HG02642 (cell line): ENCODE data around the gene A2M.
"Not testable (repeated sequence)": the region's sequence is repeated elsewhere in the genome, so short reads cannot be mapped to it uniquely, and the experiment has no call there.

Experiments
- ATAC-seq: cut with Tn5 transposase; IDR thresholded peaks from one replicate; pipeline ENCODE4 v1.9.1; 2021; ENCODE audit warnings: mild to moderate bottlenecking; ENCODE audit not compliant: unreplicated experiment, poor library complexity

The A2M gene

DNA sequence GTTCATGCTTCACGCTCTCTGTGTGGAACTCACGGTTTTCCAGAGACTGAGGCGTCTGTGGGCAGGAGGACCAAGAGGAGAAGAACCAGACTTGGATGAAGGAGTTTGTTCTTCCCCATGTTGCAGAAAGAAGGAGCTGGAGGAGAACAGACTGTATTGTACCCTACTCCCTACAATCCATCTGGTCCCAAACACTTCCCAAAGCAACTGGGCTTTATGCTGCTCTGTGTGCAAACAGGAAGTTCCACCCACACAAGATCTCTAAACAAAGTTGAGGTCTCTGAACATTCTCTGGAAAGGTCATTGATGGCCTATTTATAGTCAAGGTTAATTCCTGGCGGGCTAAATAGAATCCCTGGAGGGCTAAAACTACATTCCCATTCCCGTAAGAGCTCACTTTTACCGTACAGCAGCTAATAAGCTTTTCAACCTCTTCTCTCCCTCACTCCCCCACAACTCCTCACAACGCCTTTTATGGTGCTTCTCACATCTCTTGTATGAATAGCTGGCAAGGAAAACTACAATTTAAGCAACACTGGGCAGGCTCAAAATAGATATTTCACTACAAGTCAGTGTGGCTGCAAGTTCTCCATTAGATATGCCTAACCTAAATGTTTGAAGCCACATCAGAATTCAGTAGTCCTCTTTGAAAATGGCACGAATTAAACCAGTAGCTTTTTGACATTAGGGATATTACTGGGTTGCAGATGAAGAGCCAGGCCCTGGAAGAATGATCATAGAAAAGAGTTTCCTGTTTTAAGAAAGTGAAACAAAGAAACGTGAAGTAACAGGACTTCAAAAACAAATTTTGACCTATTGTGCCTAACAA lies at the start of gene A2M:
A2M (minus strand) TSS at position 189 of the 829 bp plus-strand sequence; CDS start at position 119, 70 bp downstream.
- ATAC-seq, result no peak

DNA sequence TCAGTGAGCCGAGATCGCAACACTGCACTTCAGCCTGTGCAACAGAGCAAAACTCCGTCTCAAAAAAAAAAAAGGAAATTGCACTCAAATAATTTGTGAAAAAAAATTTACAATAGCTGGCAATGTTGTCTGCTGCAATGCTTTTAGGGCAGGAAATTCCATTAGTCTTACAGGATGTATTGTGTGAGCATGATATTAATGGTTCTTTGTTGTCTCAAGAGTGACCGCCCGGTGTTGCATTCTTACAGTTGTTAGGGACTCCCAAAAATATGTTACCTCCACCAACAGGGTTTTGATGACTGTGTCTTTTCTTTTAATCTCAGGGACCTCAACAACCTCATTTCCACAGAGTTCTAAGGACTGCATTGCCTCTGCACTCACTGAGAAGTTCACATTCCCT lies 47.7 kb upstream of the A2M start:
- ATAC-seq, result no peak

DNA sequence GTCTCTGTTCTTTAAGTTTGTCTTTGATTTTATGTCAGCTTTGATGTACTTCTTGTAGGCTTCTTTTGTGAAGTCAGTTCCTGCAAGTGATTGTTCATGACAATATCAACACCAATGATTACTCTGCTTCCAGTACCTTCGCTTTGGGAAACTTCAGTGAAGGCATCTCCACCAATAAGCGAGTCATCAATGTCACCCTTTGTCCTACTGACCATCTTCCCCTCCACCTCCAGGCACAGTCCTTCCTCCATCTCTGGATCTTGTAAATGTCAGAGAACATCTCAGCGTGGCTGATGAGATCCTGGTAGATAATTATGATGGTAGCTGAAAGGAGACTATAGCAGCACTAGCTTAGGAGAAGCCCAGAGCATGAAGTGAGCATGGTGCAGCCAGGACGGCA lies 40.4 kb upstream of the A2M start:
- ATAC-seq, result no peak

DNA sequence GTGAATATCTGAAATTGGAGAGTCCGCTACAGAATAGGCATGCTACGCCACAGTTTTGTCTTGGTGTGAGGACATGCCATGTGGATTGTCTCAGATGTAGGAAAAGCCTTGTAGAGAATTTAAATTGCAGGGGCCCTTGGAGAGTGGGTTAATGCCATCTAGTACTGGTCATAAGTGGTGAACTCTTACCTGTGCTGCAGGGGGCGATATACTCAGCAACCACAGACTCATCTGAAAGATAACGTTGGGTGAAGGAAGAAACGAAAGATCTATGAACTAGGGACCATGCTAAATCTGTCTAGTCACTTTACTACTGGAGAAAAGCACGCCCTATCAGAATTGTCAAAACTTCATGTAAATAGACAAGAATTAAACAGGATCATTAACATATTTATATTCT lies 33.7 kb upstream of the A2M start:
- no peak for ATAC-seq

DNA sequence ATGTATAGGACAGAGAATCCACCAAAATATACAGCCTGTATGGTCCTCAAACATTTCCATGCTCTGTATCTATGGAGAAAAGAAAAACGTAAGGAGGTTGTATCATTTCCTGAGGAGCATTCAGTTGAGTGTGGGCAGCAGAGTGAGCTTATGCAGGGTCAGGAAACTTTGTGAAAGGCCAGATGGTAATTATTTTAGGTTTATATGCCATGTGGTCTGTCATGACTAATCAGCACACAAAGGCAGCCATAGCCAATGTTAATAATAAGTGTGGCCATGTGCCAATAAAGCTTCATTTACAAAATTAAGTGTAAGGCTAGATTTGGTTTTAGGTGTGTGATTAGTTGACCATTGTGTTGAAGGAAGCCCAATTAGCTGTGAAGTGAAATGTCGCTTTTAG lies 33.2 kb upstream of the A2M start:
- no peak for ATAC-seq

DNA sequence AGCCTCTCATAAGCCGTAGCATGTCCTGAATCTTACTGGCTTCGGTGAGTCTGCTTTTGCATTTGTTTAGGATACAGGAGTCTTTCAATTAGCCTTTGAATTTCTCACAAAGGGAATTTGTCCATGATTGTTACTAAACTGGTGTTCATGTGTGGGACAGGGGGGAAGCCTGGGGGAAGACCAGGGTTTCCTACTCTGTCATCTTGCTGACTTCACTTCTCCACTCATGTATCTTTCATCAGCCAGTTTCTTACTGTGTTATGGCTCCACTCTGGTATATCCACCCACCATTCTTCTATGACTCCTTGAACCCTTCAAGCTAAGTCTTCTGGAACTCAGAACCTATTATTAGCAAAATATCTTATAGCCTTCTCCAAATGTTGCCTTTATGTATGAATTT lies 31.7 kb upstream of the A2M start:
- ATAC-seq, result no peak

DNA sequence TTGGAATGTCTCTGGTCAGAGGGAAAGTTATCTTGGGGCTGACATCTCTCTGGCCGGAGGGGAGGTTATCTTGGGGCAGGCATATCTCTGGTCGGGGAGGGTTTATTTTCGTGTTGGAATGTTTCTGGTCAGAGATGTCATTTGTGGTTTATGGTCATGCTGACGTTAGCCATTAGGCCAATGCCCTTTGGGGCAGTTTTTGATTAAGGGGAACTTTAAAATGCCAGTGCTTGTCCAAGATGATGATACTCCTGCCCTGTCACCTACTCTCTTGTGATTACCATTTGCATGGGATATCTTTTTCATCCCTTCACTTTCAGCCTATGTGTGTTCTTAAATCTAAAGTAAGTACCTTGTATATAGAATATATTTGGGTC lies 29.0 kb upstream of the A2M start:
- ATAC-seq, result no peak

DNA sequence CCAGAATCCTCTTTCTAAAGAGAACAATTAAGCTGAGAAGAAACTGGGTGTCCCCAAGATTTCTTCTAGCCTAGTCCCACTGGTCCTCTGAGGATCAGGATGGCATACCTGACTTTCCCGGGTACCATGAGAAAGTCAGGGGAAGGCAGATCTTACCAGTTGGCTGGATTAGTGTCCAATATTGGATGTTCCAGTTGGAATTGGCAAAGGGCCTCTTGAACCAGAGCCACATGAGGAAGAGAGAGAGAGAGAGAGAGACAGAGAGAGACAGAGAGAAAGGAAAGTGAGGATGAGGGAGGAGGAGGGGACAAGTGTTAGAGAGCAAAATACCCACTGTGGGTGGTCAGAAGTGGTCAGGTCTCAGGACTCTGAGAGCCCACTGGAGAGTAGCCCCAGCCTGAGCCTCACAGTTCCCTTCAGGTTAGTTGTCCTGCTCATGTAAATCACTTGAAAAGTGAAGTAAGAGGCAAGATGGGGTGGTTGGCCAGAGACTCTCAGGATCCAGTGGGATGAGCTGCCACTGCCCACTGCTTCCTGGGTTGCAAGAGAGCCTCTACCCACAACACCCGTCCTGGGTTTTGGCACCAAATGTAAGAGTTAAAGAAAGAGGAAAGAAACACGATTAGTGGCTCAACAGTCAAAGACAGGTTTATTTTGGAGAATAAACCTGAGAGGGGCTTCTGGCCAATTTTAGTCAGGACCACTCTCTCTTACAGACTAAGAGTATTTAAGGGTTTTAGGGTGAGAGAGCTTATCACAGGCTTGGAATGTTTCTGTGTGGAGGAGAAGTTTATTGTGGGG lies 28.4 kb upstream of the A2M start:
- no peak for ATAC-seq

DNA sequence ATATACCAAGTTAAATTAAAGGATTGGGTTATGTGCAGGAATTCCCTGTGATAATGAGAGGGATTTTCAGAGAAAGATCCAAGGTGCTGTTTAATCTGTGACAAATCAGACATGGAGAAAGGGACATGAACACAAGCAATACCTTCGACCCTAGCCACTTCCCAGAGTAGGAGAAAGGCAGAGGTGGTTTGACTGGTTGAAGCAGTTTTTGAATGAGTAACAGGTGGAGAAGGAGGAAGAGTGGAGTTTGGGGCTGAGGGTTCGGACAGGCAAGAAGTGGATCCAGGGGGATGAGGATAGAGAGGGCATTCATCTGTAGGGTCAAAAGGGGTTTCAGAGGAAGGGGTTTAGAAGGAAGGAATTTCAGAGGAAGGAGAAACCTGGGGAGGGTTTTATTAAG lies 27.4 kb upstream of the A2M start:
- ATAC-seq, result no peak

DNA sequence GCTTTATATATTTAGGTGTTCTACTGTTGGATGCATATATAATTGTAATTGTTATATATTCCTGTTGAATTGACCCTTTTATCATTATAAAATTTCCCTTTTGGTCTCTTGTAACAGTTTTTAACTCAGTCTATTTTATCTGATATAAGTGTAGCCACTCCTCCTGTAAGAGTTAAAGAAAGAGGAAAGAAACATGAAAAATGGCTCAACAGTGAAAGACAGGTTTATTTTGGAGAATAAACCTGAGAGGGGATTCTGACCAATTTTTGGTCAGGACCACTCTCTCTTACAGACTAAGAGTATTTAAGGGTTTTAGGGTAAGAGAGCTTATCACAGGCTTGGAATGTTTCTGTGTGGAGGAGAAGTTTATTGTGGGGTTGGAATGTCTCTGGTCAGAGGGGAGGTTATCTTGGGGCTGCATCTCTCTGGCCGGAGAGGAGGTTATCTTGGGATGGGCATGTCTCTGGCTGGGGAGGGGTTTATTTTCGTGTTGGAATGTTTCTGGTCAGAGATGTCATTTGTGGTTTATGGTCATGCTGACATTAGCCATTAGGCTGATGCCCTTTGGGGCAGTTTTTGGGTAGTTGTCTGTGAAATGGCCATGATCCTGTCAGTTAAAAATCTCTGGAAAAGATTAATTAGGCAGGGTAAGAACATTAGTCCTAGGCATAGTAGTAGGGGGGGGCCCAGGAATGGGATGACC lies 24.0 kb upstream of the A2M start:
- ATAC-seq, result not testable (repeated sequence)

DNA sequence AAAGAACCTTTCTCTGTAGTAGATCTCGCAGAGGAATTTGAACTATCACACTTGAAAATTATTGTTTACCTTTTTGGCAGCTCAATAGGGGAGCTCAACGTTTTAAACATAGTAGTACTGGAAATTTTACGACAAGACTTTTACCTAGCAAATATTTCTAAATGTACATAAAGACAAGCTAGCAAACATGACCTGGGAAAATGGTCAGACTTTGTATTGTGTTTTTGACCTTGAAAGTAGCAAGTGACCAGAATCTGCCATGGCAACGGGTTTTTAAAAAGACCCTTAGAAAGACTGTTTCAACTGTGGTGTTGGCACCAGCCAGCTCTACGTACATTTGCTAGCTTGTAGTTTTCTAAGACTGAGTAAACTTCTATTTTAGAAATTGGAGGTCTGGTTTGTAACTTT lies 20.2 kb upstream of the A2M start:
- ATAC-seq, result no peak

DNA sequence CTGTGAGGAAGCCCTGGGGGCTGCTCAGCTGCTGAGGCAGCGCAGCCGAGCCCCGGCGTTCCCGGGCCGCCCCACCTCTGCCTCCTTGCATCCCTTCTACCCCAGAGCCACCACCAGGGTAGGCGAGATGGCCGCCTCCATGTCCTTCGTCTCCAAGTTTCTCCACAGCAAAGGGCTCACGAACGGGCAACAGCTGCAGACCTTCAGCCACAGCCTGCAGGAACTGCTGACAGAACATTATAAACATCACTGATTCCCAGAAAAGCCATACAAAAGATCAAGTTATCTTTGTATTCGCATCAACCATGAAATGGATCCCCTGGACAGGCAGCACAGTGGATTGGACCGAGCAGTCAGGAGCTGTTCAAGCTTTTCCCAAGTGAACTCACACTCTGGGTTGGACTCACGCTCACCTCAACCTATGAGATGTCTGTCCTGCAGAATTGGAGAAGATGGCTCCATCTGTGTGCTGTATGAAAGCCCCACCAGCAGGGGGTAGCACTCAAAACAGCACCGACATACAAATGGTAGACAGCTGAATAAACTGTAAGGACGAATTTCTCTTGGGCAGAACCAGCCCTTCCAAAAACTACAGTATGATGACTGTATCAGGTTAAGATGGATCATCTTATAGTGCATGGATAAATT lies 19.4 kb upstream of the A2M start:
- no peak for ATAC-seq

DNA sequence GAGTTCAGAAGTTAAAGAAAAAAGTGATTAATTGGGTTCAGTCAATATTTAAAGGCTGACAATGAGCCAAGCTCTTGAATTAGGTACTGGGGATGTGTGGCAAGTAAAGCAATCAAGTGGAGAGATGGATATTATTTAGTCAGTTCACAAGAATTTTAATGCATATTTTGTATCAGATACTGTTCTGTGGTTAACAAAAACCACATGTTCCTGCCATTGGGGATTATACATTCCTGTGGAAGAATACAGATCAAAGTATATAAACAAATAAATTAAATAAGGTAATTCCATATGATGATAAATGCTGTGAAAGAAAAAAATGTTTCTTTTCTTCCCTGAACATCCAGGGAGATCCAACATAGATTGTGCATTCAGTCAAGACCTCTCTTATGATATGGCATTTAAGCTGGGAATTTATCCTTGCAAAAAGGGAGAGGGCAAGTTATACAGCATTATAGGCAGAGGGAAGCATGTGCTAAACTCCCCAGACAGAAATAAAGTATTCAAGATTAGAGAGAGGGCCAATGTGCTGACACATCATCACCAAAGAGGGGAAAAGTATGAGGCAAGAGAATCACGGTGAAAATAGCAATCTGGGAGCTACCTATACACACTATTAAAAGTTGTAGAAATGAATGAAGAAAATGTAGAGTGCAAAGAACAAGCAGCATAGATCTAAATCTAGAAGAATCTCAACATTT lies 17.6 kb upstream of the A2M start:
- no peak for ATAC-seq

DNA sequence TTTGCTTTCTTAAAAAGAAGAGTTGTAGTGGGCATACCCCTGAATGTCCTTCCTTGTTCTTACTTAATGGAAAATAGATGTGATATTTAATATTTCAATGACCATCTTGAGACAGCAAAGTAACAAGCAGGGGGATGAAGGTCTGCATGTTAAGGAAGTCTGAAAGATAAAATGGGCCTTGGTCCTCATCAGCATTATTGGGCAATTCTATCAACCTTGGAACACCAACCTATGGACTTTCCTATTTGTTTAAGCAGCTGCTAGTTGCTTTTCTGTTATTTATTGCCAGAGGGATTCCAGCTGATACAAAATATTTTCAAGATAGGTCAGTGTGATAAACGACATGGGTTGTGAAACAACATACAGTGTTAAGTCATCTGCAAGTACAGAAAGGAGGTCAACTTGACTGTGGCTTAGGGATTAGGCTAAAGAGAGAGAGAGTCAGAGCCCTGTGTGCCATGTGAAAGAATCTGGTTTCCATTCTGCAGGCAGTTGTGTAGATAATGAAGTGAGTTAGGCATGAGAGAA lies 16.4 kb upstream of the A2M start:
- no peak for ATAC-seq

DNA sequence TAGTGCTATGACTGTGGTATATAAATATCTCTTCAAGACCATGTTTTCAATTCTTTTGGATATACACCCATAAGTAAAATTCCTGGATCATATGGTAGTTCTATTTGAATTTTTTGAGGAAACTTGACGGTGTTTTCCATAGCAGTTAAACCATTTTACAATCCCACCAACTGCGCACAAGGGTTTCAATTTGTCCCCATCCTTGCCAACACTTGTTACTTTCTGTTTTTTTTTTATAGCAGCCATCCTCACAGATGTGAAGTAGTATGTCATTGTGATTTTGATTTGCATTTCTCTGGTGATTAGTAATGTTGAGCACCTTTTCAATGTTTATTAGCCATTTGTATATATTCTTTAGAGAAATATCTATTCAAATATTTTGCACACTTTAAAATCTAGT lies 14.5 kb upstream of the A2M start:
- ATAC-seq, result no peak

DNA sequence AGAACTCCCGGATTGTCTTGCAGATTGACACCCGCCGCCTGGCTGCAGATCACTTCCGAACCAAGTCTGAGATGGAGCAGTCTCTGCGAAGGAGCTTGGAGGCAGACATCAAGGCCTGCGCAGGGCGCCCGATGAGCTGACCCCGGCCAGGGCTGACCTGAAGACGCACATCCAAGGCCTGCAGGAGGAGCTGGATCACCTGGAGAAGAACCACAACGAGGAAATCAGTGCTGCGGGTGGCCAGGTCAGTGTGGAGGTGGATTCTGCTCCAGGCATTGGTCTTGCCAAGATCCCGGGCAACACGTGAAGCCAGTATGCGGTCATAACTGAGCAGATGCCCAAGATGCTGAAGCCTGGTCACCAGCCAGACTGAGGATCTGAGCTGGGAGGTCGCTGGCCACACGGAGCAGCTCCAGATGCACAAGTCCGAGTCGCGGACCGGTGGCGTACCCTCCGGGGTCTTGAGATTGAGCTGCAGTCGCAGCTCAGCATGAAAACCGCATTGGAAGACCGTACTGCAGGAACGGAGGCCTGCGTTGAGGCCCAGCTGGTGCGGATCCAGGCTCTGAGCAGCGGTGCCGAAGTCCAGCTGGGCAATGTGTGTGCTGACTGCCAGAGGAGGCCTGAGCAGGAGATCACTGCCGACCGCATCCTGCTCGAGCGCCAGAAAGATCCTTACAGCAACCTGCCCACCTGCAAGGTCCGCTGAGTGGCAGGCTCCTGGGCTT lies 12.4 kb upstream of the A2M start:
- ATAC-seq, result no peak

DNA sequence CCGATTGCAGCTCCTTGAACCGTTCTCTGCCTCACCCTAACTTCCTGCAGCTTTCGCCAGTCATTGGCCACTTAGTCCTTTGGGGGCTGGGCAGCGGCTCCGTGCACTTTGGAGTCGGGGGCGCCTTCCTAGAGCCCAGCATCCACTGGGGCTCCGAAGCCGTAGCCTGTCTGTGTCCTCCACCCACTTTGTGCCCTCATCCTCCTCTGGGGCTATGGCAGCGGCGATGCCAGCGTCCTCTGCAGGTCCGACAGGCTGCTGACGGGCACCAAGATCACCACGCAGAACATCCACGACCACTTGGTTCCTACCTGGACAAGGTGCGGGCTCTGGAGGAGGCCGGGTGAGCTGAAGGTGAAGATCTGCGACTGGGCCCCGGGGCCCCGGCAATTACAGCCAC lies 11.8 kb upstream of the A2M start:
- no peak for ATAC-seq

DNA sequence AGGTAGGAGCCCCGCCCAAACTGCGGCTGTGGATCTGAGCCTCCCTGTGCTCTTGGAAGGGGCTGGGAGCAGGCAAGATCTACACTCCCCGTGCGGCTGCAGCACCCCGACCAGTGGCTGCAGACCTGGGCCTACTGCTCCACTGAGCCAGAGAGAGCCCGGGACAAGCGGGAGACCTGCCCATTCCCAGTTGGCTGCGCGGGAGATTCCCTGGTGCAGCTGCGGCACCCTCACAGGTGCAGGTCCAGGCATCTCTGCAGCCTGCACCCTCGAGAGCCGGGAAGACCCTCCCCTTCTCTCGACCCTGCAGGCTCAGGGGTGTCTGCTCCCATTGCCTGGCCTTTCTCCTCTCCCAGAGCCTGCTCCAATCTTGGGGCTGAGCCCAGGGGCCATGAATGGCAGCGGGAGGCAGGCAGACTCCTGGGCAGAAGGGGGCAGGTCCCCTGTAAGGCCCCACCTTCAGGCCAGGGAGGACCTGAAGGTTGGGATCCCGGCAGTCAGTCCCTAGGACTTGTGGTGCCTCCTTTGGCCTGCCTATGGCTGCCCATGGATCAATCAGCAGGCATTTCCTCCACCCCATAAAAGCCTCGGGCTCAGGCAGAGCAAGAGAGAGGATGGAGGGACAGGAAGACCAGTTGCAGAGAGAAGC lies 8.8 kb upstream of the A2M start:
- no peak for ATAC-seq
